HG02759 (cell line): ENCODE measurements around the gene MYB.

Source experiments
- ATAC-seq: cut with Tn5 transposase; IDR thresholded peaks from one replicate; pipeline ENCODE4 v1.9.1; 2021; ENCODE audit warnings: mild to moderate bottlenecking, moderate library complexity; ENCODE audit not compliant: unreplicated experiment

The MYB gene

GRCh38 chr6:135185483-135185882 is 4.4 kb downstream of the MYB start:
- ATAC-seq: no peak

DNA sequence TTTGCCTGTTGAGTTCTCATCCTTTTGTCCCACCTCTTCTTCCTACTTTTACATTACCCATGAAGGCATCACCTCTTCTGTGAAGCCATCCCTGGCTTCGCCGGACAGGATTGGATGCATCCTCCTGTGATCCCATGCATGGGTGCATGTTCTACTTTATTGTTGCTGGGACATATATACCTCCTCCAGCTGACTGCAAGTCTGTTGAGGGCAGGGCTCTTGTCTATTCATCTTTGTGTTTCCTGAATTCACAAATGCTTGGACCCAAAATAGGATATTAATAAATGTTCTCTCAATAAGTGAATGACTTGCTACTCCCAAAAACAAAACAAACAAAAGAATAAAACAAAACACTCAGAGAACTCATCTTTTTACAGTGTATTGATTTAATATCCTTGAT is 5.1 kb downstream of the MYB start:
- no peak for ATAC-seq

GRCh38 chr6:135187372-135187771 is 6.3 kb downstream of the MYB start:
- no peak for ATAC-seq

GRCh38 chr6:135188718-135189117 is 7.6 kb downstream of the MYB start:
- no peak for ATAC-seq

GRCh38 chr6:135189344-135189743 is 8.2 kb downstream of the MYB start:
- ATAC-seq: no peak

GRCh38 chr6:135191508-135192255 is 10.6 kb downstream of the MYB start:
- no peak for ATAC-seq

DNA sequence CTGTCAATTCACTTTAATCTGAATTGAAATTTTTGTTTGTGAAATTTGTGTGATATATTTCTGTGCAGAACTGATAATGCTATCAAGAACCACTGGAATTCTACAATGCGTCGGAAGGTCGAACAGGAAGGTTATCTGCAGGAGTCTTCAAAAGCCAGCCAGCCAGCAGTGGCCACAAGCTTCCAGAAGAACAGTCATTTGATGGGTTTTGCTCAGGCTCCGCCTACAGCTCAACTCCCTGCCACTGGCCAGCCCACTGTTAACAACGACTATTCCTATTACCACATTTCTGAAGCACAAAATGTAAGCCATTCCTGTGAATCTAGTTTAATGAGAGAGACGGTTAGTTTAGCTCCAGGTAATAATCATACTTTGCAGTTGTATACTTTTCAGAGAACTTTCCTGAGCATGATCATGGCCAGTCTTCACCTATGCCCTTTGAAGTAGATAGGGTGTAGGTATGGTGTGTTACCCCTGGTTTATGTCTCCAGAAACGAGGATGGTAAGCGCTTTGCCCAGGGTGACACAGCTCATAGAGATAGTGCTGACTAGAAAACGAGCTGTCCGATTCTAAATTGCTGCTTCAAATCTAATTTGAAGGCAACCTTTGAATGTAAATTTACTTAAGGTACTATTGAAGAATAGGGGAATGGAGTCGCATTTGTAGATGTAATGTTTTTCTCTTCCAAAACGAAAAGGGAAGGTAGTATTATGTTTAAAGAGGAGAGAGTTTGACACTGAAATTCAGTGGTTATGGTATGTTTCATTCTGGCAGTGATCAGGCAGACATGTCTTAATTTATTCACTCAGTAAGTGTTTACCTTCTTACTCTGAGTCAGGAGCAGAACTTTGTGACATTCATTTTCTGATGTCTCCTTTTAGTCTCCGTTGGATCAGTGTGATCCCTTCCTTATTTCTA is 11.4 kb downstream of the MYB start:
- ATAC-seq: no peak

DNA sequence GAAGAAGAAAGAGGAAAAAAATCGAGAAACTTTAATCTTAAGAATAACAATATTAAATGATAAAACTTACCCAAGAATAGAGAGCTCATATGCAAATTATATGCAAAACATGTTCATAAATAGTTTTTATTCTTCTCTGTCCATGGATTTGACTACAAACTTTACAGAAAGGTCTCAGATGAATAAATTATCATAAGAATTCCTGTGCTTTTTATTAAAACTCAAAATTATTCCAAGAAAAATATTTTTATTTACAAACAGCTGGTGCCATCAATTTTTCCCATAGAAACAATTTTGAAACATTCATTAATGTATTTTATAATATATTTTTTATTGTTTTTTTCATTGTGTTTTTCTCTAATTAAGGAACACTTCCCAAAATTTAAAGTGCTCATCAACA is 12.1 kb downstream of the MYB start:
- ATAC-seq: no peak

GRCh38 chr6:135195041-135195440 is 13.9 kb downstream of the MYB start:
- ATAC-seq: no peak

DNA sequence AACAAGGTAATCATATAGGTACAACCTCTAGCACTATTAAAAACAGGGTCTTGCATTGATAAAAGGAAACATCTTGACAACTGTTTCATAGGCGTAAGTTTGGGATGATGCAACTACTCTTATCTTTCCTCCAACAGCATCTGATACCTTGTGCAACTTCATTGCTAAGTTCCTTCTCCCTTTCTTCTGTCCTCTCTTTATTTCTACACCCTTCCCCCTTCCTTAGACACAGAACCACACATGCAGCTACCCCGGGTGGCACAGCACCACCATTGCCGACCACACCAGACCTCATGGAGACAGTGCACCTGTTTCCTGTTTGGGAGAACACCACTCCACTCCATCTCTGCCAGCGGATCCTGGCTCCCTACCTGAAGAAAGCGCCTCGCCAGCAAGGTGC is 14.4 kb downstream of the MYB start:
- no peak for ATAC-seq

DNA sequence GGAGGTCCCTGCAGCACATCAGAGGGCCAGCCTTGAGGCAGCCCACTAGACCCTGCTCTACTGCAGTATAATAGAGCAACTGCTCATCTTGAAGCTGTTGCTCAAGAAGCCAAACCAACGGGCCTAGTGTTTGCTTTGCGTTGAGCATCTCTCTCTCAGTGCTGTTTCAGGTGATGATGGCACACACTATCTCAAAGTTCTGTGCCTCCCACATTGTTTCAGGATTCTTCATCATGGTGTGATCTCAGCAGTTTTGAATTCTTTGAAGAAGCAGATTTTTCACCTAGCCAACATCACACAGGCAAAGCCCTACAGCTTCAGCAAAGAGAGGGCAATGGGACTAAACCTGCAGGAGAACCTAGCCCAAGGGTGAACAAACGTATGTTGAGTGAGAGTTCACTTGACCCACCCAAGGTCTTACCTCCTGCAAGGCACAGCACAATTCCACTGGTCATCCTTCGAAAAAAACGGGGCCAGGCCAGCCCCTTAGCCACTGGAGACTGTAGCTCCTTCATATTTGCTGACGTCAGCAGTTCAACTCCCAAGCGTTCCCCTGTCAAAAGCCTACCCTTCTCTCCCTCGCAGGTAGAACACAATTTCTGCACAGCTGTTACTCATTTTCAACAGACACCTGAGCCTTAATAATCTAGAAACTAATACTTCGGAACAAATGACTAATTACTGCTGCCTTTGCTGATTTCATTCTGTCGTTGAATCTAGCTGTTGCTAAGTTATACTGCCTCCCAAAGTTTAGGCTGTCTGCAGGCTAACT is 15.8 kb downstream of the MYB start:
- no peak for ATAC-seq

- no peak for ATAC-seq
These were observed 21.7 kb downstream of the MYB start for GRCh38 chr6:135202836-135203235.

- no peak for ATAC-seq
These were observed 23.8 kb downstream of the MYB start for GRCh38 chr6:135204951-135205350.

DNA sequence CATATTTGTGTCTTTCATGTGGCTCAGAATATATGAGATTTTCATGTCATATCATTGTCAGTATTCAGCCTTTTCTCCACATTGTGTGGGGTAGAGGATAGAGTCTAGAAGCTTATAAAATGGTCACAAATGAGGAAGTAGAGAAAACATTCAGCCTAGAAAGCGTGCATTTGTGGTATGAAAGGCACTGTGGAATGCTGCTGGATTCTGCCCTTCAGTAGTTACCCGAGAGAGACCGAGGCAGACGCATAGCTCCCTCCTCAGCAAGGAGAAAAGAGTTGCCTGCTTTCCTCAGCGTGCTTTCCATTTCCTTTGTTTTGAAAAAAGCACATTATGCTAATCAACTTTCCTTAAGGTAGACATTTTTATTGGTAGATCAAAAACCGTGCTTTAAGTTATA is 28.7 kb downstream of the MYB start:
- no peak for ATAC-seq

DNA sequence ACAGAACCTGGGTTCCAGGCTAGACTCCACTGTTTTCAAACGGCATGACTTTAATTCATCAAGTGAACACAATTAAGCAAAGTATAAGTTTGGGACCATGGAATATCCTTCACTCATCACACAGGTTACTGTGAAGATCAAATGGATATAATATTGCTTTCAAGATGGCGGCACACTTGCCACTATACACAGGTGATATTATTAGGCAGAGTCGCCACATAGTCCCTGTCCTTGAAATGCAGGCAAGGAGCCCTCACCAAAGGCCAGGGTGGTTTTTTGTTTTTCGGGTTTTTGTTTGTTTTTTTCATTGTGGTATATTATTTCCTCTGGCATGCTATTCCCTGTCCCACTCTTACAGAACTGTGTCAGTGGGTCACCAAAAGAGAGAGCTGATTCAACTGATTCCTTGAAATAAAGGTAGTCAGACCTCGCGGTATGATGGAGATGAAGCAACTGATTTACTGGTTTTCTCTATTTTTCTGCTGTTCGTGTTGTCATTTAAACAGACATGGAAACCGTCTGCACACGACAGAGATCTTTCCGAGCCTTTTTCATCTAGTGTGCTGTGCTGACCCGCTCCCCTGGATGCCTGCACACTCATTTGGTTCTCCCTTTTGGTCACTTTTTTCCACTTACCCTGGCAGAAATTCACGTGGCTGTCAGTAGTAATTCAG is 29.7 kb downstream of the MYB start:
- ATAC-seq: no peak

DNA sequence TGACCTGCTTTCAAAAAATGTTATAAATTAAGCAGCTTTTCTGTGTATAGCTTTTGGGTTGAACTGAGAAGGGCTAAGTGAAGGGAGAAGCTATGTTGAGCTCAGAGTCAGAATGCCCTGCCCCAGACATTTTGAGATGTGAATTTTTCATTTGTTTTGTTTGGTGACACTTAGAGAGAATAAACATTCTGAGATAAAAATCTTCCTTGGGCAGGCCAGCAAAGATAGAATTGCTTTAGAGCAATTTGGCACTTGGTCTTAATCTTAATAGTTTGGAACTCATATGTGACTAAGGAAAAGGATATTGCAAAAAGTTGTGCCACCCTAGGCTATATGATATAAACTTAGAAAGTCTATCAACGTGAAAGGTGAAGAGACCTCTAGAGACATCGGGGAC is 30.2 kb downstream of the MYB start:
- no peak for ATAC-seq

DNA sequence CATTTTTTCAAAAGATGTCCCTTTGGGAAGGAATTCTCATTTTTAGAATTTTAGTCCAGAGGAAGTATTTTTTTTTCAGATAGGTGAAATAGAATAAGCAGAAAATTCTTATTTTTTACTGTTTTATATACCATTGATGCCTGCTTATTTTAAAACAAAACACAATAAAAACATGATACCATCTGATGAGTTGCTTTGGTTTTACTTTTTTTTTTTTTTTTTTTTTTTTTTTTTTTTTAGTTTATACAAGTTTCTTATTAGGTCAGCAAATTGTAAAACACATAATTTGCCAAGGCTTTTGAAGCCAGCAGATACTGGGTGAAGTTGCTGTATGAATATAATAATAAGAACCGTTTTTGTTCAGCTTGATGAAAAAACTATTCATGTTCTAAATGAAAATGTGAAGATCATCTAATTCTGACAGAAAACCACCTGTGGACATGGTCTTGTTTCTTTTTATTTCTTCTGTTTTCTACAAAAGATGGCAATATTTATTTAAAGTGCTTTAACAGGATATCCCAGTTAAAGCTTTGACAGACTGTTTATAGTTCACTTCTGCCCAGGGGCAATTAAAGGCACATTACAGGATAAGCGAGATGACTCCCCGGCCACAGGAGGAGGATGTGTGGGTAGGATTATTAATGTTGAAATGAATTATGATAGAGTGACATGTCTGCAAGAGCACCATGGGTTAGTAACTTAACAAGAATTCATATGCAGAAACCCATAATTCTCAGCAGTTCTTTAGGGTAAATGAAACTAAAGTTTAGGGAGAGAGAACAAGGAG is 31.1 kb downstream of the MYB start:
- no peak for ATAC-seq

GRCh38 chr6:135212935-135213334 is 31.8 kb downstream of the MYB start:
- no peak for ATAC-seq

DNA sequence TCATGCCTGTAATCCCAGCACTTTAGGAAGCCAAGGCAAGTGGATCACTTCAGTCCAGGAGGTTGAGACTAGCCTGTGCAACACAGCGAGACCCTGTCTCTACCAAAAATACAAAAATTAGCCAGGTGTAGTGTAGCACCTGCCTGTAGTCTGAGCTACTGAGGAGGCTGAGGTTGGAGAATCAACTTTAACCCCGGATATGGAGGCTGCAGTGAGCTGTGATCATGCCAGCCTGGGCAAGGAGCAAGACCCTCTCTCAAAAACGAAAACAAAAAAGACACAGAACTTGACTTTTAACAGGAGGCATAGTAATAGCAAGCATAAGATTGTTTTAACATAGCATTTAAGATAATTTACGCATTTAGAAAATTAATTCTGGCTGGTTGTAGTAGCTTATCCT is 32.5 kb downstream of the MYB start:
- ATAC-seq: no peak

- no peak for ATAC-seq
These were observed 34.1 kb downstream of the MYB start for GRCh38 chr6:135215160-135215559.
